NCI-H1417 (cell line): ENCODE results near the gene ATP6AP1.

Source experiments
- DNase-seq, 3 experiments: peaks; one replicate each; lab custom pipeline; 2025; lab: John Stamatoyannopoulos, UW

ATP6AP1 gene

DNA sequence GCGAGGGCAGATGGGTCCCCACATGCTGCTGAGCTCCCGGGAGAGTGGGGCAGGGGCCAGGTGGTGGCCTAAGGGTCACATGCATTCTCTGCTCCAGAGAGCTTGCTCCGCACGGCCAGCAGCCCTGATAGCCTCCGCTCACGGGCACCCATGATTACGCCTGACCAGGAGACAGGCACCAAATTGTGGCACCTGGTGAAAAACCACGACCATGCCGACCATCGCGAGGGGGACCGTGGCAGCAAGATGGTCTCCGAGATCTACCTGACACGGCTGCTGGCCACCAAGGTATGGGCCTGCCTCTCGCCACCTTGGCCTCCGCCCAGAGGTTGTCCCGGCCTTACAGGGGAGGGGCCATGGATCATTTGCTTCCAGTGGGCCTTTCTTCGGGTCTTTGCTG is 41.4 kb downstream of the ATP6AP1 start:
- DNase-seq, result no peak

DNA sequence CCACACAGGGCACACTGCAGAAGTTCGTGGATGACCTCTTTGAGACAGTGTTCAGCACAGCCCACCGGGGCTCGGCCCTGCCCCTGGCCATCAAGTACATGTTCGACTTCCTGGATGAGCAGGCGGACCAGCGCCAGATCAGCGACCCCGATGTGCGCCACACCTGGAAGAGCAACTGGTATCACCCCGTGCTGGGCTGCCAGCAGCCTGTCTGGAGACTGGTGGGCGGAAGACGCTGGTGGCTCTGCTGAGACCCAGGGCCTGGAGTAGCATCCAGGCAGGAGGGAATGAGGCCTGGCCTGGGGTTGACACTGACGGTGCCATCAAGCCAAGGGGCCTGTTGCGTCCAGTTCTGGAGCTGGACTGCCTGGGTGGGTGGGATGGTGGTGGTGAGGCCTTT is 42.0 kb downstream of the ATP6AP1 start:
- DNase-seq, result no peak

DNA sequence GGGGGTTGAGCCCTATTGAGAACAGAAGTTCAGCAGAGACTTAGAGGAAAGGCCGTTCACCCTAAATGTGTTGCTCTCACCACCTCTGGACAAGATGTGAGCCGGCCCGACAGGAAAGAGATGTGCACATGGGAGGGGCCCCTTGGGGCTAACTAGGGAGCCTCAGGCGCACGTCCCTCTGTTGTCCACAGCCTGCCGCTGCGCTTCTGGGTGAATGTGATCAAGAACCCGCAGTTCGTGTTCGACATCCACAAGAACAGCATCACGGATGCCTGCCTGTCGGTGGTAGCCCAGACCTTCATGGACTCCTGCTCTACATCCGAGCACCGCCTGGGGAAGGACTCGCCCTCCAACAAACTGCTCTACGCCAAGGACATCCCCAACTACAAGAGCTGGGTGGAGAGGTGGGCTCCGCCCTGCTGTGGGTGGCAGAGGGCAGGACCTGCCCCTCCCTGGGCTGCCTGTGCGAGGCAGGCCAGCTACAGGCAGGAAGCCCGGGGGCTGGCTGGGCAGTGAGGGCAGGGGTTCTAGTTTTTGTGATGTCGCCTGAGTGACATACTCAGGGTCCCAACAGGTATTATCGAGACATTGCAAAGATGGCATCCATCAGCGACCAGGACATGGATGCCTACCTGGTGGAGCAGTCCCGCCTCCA is 42.6 kb downstream of the ATP6AP1 start:
- DNase-seq, result no peak

DNA sequence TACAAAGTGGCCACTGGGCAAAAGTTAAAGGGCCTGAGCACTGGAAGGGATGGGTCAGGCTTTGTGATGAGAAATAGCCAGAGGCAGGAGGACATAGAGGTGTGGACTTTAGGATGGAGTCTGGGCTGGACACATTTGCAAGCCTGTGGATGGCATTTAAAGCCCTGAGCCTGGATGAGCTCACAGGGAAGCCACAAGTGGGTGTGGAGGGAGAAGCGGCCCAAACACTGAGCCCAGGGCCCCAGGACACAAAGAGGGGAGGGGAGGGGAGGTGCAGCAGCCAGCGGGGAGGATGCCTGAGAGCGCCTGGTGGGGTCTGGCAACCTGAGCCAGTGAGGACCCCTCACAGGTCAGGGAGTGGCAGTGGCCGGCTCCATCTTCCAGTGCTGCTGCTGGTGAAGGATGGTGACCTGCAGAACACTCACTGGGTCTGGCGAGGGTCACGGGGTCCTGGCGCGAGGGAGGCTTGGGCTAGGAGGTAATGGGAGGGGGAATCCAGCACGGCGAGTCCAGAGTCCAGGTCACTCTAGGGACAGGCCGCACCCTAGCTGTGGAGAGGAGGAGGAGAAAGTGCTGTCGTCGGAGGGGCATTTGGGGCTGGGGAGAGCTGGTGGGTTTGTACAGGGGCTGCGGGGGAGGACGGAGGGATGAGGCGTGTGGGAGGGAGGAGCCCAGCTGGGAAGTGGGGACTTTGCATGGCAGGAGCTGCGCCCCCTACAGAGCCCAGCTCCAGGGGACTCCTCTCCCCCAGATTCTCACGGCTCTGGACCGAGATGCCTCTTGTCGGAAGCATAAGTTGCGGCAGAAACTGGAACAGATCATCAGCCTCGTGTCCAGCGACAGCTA is 43.6 kb downstream of the ATP6AP1 start:
- DNase-seq, result no peak

DNA sequence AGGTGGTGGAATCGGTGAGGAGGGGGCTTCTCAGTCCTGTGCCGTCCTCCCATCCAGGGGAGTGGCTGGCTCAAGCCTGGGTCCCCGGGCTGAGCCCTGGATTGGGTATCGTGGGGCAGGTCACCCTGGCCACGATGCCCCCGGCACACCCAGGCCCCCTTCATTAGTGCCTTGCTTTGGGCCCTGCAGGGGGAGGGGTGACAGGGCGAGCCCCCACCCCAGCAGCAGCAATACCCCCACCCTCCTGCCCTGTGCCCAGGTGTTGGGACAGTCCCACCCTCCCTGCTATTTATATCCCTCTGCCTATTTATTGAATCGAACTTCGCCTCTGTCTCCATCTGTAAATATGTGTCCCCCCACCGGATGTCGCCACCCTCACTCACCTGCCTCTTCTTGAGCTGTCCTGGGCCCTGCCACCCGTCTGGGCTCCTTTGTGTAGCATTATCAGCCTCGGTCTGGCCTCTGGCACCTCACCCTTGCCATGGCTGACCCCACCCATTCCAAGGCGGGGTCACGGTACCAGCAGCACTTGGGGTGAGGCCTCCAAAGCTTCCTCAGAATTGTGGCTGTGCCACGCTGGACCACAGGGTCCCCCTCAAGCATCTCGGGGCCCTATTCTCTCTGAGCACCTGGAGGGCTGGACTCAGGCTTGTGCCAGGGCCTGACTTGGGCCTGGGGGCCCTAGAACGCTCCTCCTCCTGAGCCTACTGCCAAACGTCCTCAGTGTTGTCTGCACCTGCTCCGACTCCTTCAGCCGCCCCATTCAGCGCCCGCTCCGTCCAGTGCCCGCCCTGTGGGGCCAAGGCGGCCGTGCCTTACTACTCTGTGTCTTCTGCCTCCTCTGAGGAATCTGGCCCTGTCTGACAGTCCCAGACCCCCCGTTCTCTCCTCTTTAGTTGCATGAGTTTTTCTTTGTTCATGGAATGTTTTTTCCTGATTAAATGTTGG is 44.5 kb downstream of the ATP6AP1 start:
- no peak for DNase-seq

DNA sequence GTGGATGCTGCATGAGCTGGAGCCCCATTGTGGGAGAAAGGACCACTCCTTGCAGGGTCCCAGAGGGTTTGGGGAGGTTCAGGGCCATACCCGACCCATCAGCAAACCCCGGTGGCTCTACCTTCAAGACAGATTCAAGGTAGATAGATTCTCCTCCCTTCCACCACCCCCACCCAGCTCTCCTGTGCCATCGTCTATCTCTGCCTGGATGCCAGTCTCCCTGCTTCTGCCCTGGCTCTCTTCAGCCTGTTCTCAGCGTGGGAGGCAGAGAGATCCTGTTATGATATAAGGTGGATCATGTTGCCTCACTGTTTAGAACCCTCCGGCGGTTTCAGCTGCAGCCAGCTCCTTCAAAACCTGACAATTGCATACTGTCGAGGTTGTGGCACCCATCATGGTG is 45.2 kb downstream of the ATP6AP1 start:
- DNase-seq, result no peak

DNA sequence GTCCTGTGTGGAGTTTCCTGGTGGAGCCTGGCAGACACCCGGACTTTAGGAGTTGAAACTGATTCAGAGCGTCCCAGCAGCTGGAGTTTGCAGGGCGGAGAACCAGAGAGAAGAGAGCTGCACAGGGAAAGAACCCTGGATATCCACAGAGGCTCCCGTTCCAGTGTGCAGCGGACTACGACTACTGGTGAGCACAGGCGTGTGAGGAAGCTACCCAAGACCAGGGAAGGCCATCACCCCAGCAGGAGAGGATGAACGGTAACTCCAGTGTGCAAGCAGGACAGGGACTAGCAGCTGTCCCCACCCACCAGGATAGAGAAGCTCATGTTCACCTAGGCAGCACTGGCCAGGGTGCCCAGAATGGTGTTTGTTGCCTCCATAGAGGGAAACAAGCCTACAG is 48.3 kb downstream of the ATP6AP1 start:
- DNase-seq, result no peak

DNA sequence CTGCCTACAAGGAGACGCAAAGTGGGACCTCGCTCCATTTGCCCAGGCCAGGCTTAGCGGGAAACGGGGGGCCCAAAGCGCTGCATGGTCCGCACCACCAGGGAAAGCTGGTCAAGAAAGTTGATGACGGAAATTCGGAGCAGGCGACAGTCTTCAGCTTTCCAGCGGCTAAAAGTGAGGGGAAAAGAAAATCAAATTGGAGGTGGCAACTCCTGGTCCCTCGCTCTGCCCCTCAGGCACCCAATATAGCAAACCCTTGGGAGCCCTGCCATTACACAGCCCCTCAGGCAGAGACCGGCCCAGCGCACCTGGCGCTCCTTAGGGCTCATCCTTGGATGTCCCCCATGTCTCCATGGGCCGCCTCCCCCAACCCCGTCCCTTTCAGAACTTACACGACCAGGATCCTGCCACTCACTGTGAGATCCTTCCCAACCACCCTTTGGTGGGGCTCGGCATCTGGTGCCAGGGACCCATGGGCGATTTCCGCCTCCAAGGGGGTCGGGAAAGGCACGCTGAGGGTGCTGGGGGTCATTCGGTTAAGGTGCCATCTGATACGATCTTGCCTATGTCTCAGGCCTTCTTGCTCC is 49.5 kb downstream of the ATP6AP1 start:
- peak in 1 of 3 experiments; percentile 41 for DNase-seq

DNA sequence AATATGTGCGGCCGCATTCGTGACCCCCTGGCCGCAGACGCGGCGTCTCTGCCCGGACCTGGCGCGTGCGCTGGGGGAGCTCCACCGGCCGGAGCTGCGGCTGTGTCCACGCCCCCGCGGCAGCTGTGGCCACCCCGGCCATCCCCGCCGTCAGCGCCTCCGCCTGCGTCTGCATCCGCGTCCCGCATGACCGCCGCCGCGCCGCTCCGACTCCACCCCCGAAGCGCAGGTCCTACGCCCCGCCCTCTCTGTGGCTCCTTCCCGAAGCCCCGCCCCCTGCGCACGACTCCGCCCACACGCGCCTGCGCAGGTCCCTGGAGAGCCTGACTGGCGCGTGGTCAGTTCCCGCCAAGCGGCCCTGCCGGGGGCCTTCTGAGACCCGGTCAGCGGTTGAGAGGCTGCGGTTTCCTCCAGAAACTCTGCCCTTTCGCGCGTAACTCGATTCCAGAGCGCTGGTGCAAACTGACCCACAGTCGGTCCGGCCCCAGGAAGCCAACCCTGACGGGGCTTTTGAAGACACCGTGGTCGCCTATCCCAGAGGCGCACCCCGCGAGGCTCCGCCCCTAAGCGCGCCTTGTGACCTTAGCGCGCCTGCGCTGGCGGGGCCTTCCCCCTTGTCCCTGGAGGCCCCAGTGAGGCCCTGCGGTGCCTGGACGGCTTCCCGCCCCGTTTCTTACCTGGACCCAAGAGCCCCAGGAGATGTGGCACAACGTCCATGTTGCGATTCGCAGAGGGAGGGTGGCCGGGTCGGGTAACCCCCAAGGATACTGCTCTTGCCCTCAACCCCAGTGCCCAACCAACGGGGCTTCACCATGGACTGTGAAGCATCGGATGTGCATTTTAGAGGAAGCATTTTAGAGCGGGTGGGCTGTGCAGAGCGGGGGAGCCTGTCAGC is 50.5 kb downstream of the ATP6AP1 start, which contains the start of gene LAGE3:
TSS of gene LAGE3 (minus strand) at position 554 of the 895 bp plus-strand sequence. CDS start at position 188, 366 bp downstream.
- DNase-seq, result peak; percentile 95 to 97 (median 96)

DNA sequence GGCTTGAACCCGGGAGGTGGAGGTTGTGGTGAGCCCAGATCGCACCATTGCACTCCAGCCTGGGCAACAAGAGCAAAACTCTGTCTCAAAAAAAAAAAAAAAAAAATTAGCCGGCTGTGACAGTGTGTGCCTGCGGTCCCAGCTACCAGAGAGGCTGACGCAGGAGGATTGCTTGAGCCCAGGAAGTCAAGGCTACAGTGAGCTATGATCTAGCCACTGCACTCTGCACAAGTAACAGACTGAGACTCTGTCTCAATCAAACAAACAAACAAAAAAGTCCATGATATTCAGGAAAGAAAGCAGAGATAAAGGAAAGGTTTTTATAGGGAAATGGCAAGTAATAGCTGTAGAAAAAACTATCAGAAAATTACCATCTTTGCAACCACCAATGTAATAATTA is 52.7 kb downstream of the ATP6AP1 start:
- DNase-seq, result no peak

DNA sequence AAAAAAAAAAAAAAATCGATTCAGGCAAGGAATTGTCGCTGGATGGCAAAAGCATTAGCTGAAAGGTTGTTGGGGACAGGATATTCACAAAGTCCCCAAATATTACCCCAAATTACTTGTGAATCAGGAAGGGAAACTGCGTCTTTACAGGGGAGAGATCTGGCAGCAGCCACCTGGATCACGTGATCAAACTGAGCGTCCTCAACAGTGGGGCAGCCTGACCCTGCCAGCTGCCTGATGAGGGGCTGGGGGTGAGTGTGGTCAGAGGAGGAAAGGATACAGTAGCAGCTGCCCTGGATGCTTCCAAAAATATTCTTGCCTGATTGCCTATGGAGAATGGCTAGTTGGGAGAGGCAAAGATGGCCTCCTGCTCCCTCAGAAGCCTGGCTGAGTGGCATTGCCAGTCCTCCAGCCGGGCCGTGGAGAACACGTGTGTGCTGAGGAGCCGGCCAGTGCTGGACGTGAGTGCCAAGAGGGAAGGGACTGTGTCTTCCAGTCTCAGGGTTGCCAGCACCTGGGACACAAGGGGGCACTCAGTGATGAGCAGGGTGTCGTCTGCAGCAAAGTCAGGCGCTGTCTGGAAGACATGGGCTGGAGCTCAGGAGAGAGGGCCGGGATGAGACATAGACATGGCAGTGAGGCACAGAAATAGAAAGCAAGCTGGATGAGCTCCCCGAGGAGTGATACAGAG is 53.6 kb downstream of the ATP6AP1 start:
- peak in 1 of 3 experiments; percentile 61 for DNase-seq

DNA sequence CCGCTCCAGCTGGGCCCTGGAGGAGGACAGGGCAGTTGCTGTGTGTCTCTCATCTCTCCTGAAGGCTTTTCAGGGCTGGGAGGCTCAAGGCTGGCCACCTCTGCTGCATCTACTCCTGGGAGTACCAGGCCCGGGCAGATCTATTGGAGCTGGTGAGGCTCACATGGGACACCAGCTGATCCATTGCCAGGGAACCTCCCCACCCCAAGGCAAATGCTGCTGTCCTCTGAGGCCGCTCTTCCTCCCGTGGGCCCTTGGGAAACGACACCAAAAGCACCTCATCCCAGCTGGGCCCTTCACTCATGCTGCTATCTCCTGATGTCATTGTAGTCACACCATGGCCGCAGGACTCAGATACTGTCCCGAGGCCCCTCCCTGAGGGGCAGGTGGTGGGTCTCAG is 54.3 kb downstream of the ATP6AP1 start:
- DNase-seq, result no peak

DNA sequence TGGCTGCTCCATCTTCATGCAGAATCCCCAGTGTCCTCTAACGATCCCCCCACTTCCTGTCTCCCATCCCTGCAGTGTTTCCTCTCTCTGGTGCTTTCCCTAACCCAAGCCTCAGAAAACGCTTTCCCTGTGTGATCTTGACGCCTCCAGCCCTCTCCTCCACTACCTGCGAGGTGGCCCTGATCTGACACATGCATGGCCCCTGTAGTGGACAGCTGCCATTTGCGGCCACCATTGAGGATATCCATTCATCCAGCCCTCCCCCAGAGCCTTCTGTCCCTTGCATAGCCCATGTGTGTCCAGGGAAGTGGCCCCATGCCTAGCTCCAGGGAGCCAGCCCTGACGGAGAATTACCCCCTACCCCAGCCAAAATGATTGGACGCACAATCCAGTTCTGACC is 54.8 kb downstream of the ATP6AP1 start:
- DNase-seq, result no peak

DNA sequence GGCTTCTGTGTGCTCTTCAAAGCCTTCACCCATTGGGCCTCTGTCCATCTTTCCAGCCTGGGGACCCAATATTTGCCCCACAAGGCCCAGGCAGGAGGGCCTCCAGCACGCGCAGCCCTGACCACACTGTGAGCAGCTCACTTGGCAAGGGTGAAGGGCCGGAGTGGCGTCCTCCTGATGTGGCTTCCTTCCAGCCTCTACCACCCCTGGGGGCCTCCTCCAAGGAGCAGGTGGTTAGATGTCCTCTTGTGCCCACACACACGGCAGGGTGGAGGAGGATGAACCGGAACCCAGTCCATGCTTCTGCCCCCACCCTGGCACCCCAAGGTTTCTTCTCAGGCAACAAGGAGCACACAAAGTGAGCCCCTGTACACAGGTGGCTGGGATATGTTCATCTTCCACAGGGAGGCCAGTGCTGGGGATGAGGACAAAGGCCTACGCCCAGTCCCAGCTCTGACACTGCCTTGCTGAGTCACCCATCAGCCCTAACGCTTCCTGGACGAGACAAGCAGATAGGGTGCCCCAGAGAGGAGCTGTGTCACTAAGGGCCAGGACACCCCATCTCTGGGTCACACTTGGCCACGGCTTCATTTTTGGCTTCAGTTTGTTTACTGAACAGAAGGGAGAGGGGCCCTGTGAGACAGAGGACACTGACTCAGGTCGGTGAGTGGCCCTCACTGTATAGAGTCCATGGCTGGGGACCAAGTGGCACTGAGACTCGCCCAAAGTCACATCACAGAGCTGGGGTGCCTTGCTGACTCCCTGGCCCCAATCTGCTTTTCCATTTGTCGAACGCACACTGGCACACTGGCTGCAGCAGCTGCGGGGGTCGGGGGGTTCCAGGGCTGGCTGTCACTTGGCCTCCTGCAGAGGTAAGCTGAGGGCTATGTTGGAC is 56.0 kb downstream of the ATP6AP1 start:
- DNase-seq, result no peak

DNA sequence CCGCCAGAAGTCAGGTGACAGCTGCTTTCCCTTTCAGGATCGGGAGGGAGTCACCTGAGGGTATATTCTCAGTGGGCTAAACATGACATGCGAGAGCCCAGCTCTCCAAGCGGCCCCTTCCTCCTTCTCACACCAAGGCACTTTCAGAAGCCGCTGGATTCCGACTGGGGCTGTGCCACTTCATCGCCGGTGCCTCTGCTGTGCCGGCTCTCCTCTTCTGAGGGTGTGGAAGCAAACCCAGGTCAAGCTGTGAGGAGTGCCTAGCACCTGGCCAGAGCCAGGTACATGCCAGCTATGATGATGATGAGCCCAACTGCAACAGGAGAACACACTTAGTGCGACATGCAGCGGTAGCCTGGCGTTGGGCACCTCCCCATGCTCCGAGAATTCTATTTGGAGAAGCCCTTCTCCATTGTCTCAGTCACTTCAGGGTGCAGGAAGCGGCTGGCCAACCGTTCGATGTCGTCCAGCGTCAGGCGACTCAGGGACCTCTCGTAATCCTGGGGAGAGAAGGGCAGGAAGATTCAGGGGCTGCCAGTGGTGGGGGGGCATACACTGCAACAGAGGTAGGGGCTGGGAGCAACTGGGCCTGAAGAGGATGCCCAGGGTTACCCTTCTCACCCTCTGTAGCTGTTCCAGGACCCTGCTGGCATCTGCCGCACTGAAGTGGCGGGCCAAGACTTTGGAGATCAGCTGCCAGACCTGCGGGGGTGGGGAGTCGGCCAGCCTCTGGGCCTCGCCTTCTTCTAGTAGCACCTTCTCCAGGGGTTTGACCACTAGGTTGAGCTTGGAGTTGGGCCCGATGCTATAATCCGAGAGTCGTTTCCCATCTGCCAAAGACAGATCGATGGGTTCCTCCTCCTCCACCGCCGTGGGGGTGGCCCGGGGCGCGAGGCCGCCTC is 56.9 kb downstream of the ATP6AP1 start:
- DNase-seq, result peak in 2 of 3 experiments; percentile 41 to 60

DNA sequence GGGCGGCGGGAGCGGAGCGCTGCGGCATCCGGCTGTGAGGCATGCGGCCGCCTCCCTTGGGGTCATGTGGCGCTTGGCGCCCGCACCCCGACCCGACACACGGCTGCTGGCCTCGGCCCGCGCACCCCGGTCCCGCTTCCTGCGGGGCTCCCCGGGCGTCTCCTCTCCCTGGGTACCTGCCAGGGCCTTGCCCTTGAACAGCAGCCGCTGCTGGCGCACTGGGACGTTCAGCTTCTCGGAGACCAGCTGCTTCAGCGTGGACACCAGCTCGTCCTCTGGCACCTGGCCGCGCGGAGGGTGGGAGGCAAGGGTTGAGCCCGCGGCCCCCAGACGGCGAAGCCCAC is 57.5 kb downstream of the ATP6AP1 start:
- DNase-seq, result peak in 2 of 3 experiments; percentile 54 to 62
